Measurements from ENCODE around the gene ITIH3. TPM values are rescaled to one million over a fixed set of nuclear protein-coding genes. Genes with fewer than 3 reads are reported as not detected.

ITIH3 gene
- total and polyA plus RNA-seq, 2 of the 8 experiments (the other 6 are each of a cell fraction or from before 2014, with no cell fraction given): not detected

GRCh38 chr3:52784021-52784621, 10.5 kb upstream of the ITIH3 start (continued):
- no peak for TF ChIP-seq CHD7 (IDR thresholded peaks at IDR 0.05; ENCODE audit: insufficient replicate concordance, low read length)
- no peak for TF ChIP-seq SRF (IDR thresholded peaks at IDR 0.05; ENCODE audit: low read depth, low read length)
- no peak for TF ChIP-seq TAF1 (IDR thresholded peaks at IDR 0.05; ENCODE audit: low read depth, low read length)
- no peak for TF ChIP-seq SP4 (IDR thresholded peaks at IDR 0.05; ENCODE audit: low read length)
